Erythroblast (primary cell): ENCODE results near the gene DUT.

Experiments used
- GATA1 ChIP-seq: IDR thresholded peaks from 2 replicates; pipeline ENCODE4 v1.6.1; 2011; ENCODE audit warnings: low read depth, mild to moderate bottlenecking, control low read depth, low read length, moderate library complexity
- POLR2A ChIP-seq: IDR thresholded peaks from 2 replicates; pipeline ENCODE4 v1.6.1; 2011; ENCODE audit warnings: mild to moderate bottlenecking, low read length

DNA sequence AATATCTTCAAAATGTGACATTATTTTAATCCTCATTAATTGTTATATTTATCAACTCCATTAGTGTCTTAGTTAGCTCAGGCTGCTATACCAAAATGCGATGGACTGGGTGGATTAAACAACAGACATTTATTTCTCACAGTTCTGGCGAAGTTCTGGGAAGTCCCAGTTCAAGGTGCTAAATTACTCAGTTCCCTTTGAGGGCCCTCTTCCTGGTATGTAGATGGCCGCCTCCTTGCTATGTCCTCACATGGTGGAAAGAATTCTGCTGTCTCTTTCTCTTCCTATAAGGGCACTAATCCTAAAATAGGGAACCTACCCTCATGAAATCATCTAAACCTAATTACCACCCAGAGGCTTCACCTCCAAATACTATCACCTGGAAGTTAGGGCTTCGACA, 38.8 kb upstream of the DUT start:
- no peak for TF ChIP-seq POLR2A
- no peak for TF ChIP-seq GATA1
